H1 (cell line): ENCODE data around the gene PTPN18. TPM values are rescaled to one million over a fixed set of nuclear protein-coding genes. Genes with fewer than 3 reads are reported as not detected.

Source experiments
- CTCF ChIA-PET: fragments of 300-600 bp; sonication (Branson Sonifier 250); formaldehyde crosslinking; loops from one replicate; lab custom pipeline; 2021; ENCODE audit not compliant: partially characterized antibody; lab: Charles Lee
- POLR2A ChIA-PET: fragments of 300-600 bp; sonication (Branson Sonifier 250); formaldehyde crosslinking; loops from one replicate; lab custom pipeline; 2021; ENCODE audit warnings: inconsistent platforms; ENCODE audit not compliant: partially characterized antibody; lab: Charles Lee
- DNase-seq, 2 experiments: peaks; one replicate each; pipeline versions ENCODE4 v3.0.0 to v3.0.0-alpha.2; 2010 to 2022; ENCODE audit warnings: low spot score in 2 of 2, low read depth in 1 of 2, mixed read lengths in 1 of 2
- FAIRE-seq: peaks from 2 replicates; lab custom pipeline; 2011; peaks lifted over from hg19 to GRCh38; lab: Jason Lieb, UNC
- H2AFZ ChIP-seq: 2 replicates; pipeline ENCODE4 v1.8.1; 2012; ENCODE audit warnings: low read length, inconsistent platforms
- H2AK5ac ChIP-seq: 2 replicates; pipeline ENCODE4 v1.6.1; 2013; ENCODE audit warnings: low read depth, low read length
- H2BK120ac ChIP-seq: replicated peaks from 2 replicates; pipeline ENCODE3; 2013; ENCODE audit warnings: low read depth, low read length, inconsistent platforms
- H2BK12ac ChIP-seq: 2 replicates; pipeline ENCODE4 v1.6.1; 2013; ENCODE audit warnings: low read depth, low read length
- H2BK15ac ChIP-seq: 2 replicates; pipeline ENCODE4 v1.6.1; 2013; ENCODE audit warnings: low read length
- H2BK20ac ChIP-seq: 2 replicates; pipeline ENCODE4 v1.6.1; 2013; ENCODE audit warnings: low read length
- H2BK5ac ChIP-seq: 2 replicates; pipeline ENCODE4 v1.6.1; 2013; ENCODE audit warnings: low read depth, low read length
- H3K14ac ChIP-seq: 2 replicates; pipeline ENCODE4 v1.6.1; 2013; ENCODE audit warnings: inconsistent platforms; ENCODE audit not compliant: insufficient read length
- H3K18ac ChIP-seq: 2 replicates; pipeline ENCODE4 v1.6.1; 2013; ENCODE audit warnings: low read length; ENCODE audit errors: extremely low read depth
- H3K23ac ChIP-seq: 2 replicates; pipeline ENCODE4 v1.6.1; 2013; ENCODE audit warnings: inconsistent platforms; ENCODE audit not compliant: insufficient read length
- H3K23me2 ChIP-seq: 2 replicates; pipeline ENCODE4 v1.6.1; 2013; ENCODE audit warnings: low read depth, low read length
- H3K27ac ChIP-seq: 2 replicates; pipeline ENCODE4 v1.6.1; 2011; ENCODE audit warnings: low read depth, low read length, inconsistent platforms
- H3K27me3 ChIP-seq, 4 experiments: replicated peaks in 1 of 4; 1 replicate in 1 of 4; 2 replicates in 3 of 4; pipeline versions ENCODE4 v1.6.1 to v1.8.1; 2011 to 2013; ENCODE audit warnings: low read length in 3 of 4, mild to moderate bottlenecking in 3 of 4, inconsistent platforms in 2 of 4, mixed read lengths in 2 of 4, moderate library complexity in 1 of 4; ENCODE audit not compliant: control insufficient read depth in 3 of 4, insufficient read depth in 3 of 4; ENCODE audit errors: extremely low read depth in 1 of 4
- H3K36me3 ChIP-seq, 4 experiments: 2 replicates each; pipeline versions ENCODE4 v1.6.1 to v1.8.1; 2011 to 2013; ENCODE audit warnings: mild to moderate bottlenecking in 4 of 4, low read length in 3 of 4, moderate library complexity in 2 of 4, control low read depth in 1 of 4, inconsistent platforms in 1 of 4; ENCODE audit not compliant: insufficient read depth in 4 of 4, control insufficient read depth in 2 of 4
- H3K4ac ChIP-seq: replicated peaks from 2 replicates; pipeline ENCODE3; 2013; ENCODE audit warnings: low read length, low read depth, mixed read lengths, inconsistent platforms; ENCODE audit not compliant: insufficient read length
- H3K4me1 ChIP-seq, 4 experiments: replicated peaks in 1 of 4; 1 replicate in 1 of 4; 2 replicates in 3 of 4; pipeline versions ENCODE4 v1.6.1 to v1.8.1; 2011 to 2013; ENCODE audit warnings: low read length in 3 of 4, inconsistent platforms in 2 of 4, mixed read lengths in 1 of 4; ENCODE audit not compliant: insufficient read depth in 4 of 4, control insufficient read depth in 3 of 4
- H3K4me2 ChIP-seq, 2 experiments: 2 replicates each; pipeline versions ENCODE4 v1.6.1 to v1.8.1; 2011 to 2013; ENCODE audit warnings: low read depth in 2 of 2, low read length in 2 of 2, control low read depth in 1 of 2, inconsistent platforms in 1 of 2, mild to moderate bottlenecking in 1 of 2; ENCODE audit not compliant: insufficient read depth in 1 of 2
- H3K4me3 ChIP-seq, 4 experiments: fragments of 200-600, 300-600 bp in 1 of 4; sonication (generic), shearing (Covaris generic), sonication (Bioruptor Twin) in 1 of 4; 2 replicates each; pipeline versions ENCODE4 v1.5.1 to v1.8.1; 2011 to 2016; ENCODE audit warnings: low read length in 4 of 4, low read depth in 3 of 4, control low read depth in 2 of 4, inconsistent platforms in 2 of 4, mild to moderate bottlenecking in 2 of 4, mixed read lengths in 1 of 4, moderate library complexity in 1 of 4; ENCODE audit not compliant: insufficient read depth in 2 of 4; ENCODE audit errors: extremely low read depth in 1 of 4
- H3K56ac ChIP-seq: replicated peaks from 2 replicates; pipeline ENCODE3; 2013; ENCODE audit warnings: low read depth, mild to moderate bottlenecking, mixed read lengths, low read length, inconsistent platforms; ENCODE audit not compliant: insufficient read length
- H3K79me1 ChIP-seq: 2 replicates; pipeline ENCODE4 v1.6.1; 2013; ENCODE audit warnings: low read depth, low read length, control low read depth
- H3K79me2 ChIP-seq, 2 experiments: 2 replicates each; pipeline versions ENCODE4 v1.6.1 to v1.8.1; 2012 to 2013; ENCODE audit warnings: low read length in 2 of 2, mild to moderate bottlenecking in 2 of 2, inconsistent platforms in 1 of 2; ENCODE audit not compliant: insufficient read depth in 2 of 2, control insufficient read depth in 1 of 2
- H3K9ac ChIP-seq, 4 experiments: replicated peaks in 1 of 4; 1 replicate in 1 of 4; 2 replicates in 3 of 4; pipeline versions ENCODE4 v1.6.1 to v1.8.1; 2011 to 2013; ENCODE audit warnings: low read depth in 3 of 4, low read length in 3 of 4, control low read depth in 2 of 4, mild to moderate bottlenecking in 2 of 4, moderate library complexity in 2 of 4, inconsistent platforms in 1 of 4; ENCODE audit errors: extremely low read depth in 1 of 4
- H3K9me3 ChIP-seq, 2 experiments: 2 replicates each; pipeline versions ENCODE4 v1.6.1 to v1.8.1; 2012 to 2013; ENCODE audit warnings: mild to moderate bottlenecking in 2 of 2, moderate library complexity in 2 of 2, control low read depth in 1 of 2, inconsistent platforms in 1 of 2, low read depth in 1 of 2, low read length in 1 of 2, mixed read lengths in 1 of 2; ENCODE audit not compliant: insufficient read depth in 2 of 2
- H4K20me1 ChIP-seq, 2 experiments: replicated peaks in 1 of 2; 2 replicates each; pipeline versions ENCODE3 to v1.8.1; 2011 to 2013; ENCODE audit warnings: inconsistent platforms in 2 of 2, low read length in 2 of 2, mild to moderate bottlenecking in 1 of 2; ENCODE audit not compliant: insufficient read depth in 2 of 2, control insufficient read depth in 1 of 2
- H4K5ac ChIP-seq: 2 replicates; pipeline ENCODE4 v1.6.1; 2013; ENCODE audit warnings: low read length, low read depth, mixed read lengths, inconsistent platforms; ENCODE audit not compliant: insufficient read length
- H4K8ac ChIP-seq: 2 replicates; pipeline ENCODE4 v1.8.0; 2013; ENCODE audit warnings: mild to moderate bottlenecking, moderate library complexity, low read length, inconsistent platforms; ENCODE audit not compliant: insufficient read depth; ENCODE audit errors: extremely low read depth
- H4K91ac ChIP-seq: replicated peaks from 2 replicates; pipeline ENCODE3; 2013; ENCODE audit warnings: low read length, mixed read lengths, inconsistent platforms; ENCODE audit not compliant: insufficient read length
- CBX5 ChIP-seq: fragments of 300-800, 300-1000 bp; sonication (generic); IDR thresholded peaks from 2 replicates; pipeline ENCODE4 v1.7.1; 2016; ENCODE audit warnings: antibody characterized with exemption, low read length, low read depth
- KDM1A ChIP-seq: fragments of 200-600, 300-600 bp; sonication (generic); IDR thresholded peaks from 2 replicates; pipeline ENCODE4 v1.7.1; 2016; ENCODE audit warnings: mild to moderate bottlenecking, low read length, borderline replicate concordance
- PHF8 ChIP-seq: fragments of 200-600 bp; sonication (generic); conservative IDR thresholded peaks from 2 replicates; pipeline ENCODE4 v1.7.1; 2012; ENCODE audit warnings: low read depth, mild to moderate bottlenecking, inconsistent platforms, low read length, moderate library complexity
- POLR2AphosphoS5 ChIP-seq: IDR thresholded peaks from 2 replicates; pipeline ENCODE4 v1.6.1; 2011; ENCODE audit warnings: low read depth, low read length
- RBBP5 ChIP-seq: IDR thresholded peaks from 2 replicates; pipeline ENCODE4 v1.7.1; 2012; ENCODE audit warnings: low read depth, mild to moderate bottlenecking, inconsistent platforms, low read length, moderate library complexity, borderline replicate concordance
- SAP30 ChIP-seq: fragments of 300-600 bp; sonication (generic); IDR thresholded peaks from 2 replicates; pipeline ENCODE4 v1.7.1; 2012; ENCODE audit warnings: low read length, moderate library complexity, mild to moderate bottlenecking, inconsistent platforms; ENCODE audit not compliant: insufficient read depth, insufficient replicate concordance
- SP1 ChIP-seq: IDR thresholded peaks from 2 replicates; pipeline ENCODE4 v1.6.1; 2011; ENCODE audit warnings: low read depth, low read length
- SP4 ChIP-seq: IDR thresholded peaks from 2 replicates; pipeline ENCODE4 v1.6.1; 2012; ENCODE audit warnings: low read length, inconsistent platforms
- SRF ChIP-seq: IDR thresholded peaks from 2 replicates; pipeline ENCODE4 v1.6.1; 2011; ENCODE audit warnings: mild to moderate bottlenecking, low read depth, low read length, moderate library complexity
- SUZ12 ChIP-seq: fragments of 200-600 bp; sonication (generic); IDR thresholded peaks from 2 replicates; pipeline ENCODE4 v1.6.1; 2012; ENCODE audit warnings: mild to moderate bottlenecking, inconsistent platforms, low read length, moderate library complexity, mixed read lengths
- TAF1 ChIP-seq: IDR thresholded peaks from 2 replicates; pipeline ENCODE4 v1.6.1; 2011; ENCODE audit warnings: mild to moderate bottlenecking, low read depth, low read length
- TBP ChIP-seq: IDR thresholded peaks from 2 replicates; pipeline ENCODE4 v1.6.1; 2011; ENCODE audit warnings: low read depth, low read length, improper control_type of control experiment
- WGBS, 2 experiments: shearing (Covaris generic) in 1 of 2; methylation state at CpG; one replicate each; pipeline versions ENCODE4 v1.1.6 to v1.1.7; 2013 to 2015; ENCODE audit warnings: low lambda C conversion rate in 2 of 2, mixed read lengths in 2 of 2, inconsistent platforms in 1 of 2, low coverage in 1 of 2, missing lambda C conversion rate in 1 of 2; ENCODE audit not compliant: insufficient replicate concordance in 2 of 2, insufficient coverage in 1 of 2, insufficient read length in 1 of 2; ENCODE audit errors: extremely low coverage in 1 of 2, missing lambda C conversion rate in 1 of 2; 5-methylcytosine and 5-hydroxymethylcytosine counted together
- polyA plus RNA-seq, 7 experiments: library from polyadenylated mRNA; depleted of rRNA in 3 of 7; stranded (reverse) in 5 of 7; unstranded in 2 of 7; fragments of >200 nt in 5 of 7; fragments of 200-250 nt in 2 of 7; gene quantifications; 1 replicate in 5 of 7; 2 replicates in 1 of 7; 4 replicates in 1 of 7; pipeline versions ENCODE4 v1.2.1 to v1.2.3, GENCODE V29; 2011 to 2013; ENCODE audit warnings: missing spikeins in 2 of 7, mixed read lengths in 2 of 7
- total RNA-seq: library from RNA; stranded (reverse); fragmentation: NEBNext Ultra II Directional; extraction: Animal tissue kit (Norgen Biotek cat#: 25700); gene quantifications from 2 replicates; pipeline ENCODE4 v1.2.1, GENCODE V29; 2021
- TF ChIP-seq, protein P1 (sequence below): IDR thresholded peaks from 2 replicates; pipeline ENCODE4 v1.6.1; 2012; ENCODE audit warnings: low read length, inconsistent platforms

The PTPN18 gene
- total and polyA plus RNA-seq, 2 of the 8 experiments (the other 6 are each of a cell fraction or from before 2014, with no cell fraction given), result 13.2 to 14.7 TPM

DNA sequence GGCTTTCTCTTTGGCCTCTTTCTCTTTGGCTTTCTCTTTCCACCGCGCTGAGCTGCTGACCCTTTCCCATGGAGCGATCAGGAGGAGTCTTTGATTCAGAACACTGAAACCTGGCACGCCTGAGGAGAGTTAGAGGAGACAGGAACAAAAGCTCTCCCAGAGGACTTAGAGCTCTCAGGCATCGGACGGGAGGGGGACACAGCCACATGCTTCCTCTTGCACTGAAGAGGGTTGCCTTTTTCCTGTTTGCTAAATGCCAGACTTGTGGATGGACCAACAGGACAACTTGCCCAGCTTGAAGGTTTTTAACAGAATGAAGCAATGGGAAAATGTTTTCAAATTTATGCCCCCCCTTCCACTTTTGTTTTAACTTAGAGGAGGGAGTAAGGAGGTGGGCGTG, 3.6 kb upstream of the PTPN18 start:
- H3K36me3 ChIP-seq, result peaks cover under 1 to 13% (median 8%) of the 10 kb centered on the region in 4 experiments; a peak in 6 of 8 replicates
- no peak overlapping the region for H3K4me2 ChIP-seq
- FAIRE-seq (no peak), DNase-seq (peak in 1 of 2 experiments; percentile 36)
- 78% methylated on average over 7 of the region's 7 CpGs; no CpG with 5 or more reads in 1 of the 2 experiments for WGBS, 2 experiments
- H2BK120ac ChIP-seq, result no peak overlapping the region
- H3K27me3 ChIP-seq, result peaks cover 15 to 40% (median 26%) of the 10 kb centered on the region in 4 experiments; a peak in 6 of 7 replicates
- ChIA-PET POLR2A (interaction anchor here (0.6 to 8.7 kb wide), 5 partner anchors 9 to 173 kb away, joined by 3 to 72 read pairs (median 5); partner anchors contain the start of gene IMP4), CTCF (interaction anchor here (1.0 to 4.7 kb wide), 4 partner anchors 8 to 35 kb away, joined by 3 to 28 read pairs (median 4); partner anchors contain the start of gene IMP4)
- no peak overlapping the region for H3K23ac ChIP-seq
- H3K4me1 ChIP-seq, result no peaks in the 10 kb centered on the region
- no peak overlapping the region for H2AFZ ChIP-seq
- H2BK5ac ChIP-seq, result no peak overlapping the region
- H3K14ac ChIP-seq, result no peak overlapping the region
- H2BK20ac ChIP-seq, result no peak overlapping the region
- H3K4me3 ChIP-seq, result no peak overlapping the region
- H3K9ac ChIP-seq, result no peak overlapping the region
- peaks cover 4% of the 10 kb centered on the region; the same call in 1 of the 2 replicates for H3K23me2 ChIP-seq
- no peak overlapping the region for H2BK12ac ChIP-seq
- no peak overlapping the region for H2BK15ac ChIP-seq
- no peak overlapping the region for H3K27ac ChIP-seq
- no peak overlapping the region for H3K18ac ChIP-seq
- no peak overlapping the region for H3K4ac ChIP-seq
- peaks cover 0 to 6% of the 10 kb centered on the region in 2 experiments for H4K20me1 ChIP-seq
- no peak overlapping the region for H4K5ac ChIP-seq
- H2AK5ac ChIP-seq, result no peak overlapping the region
- no peak overlapping the region for H4K91ac ChIP-seq
- no peaks in the 10 kb centered on the region for H3K79me2 ChIP-seq
- H3K79me1 ChIP-seq, result no peaks in the 10 kb centered on the region
- H3K56ac ChIP-seq, result no peak overlapping the region
- no peaks in the 10 kb centered on the region for H3K9me3 ChIP-seq
- no peak overlapping the region for H4K8ac ChIP-seq
- TF ChIP-seq RBBP5 (no peak), SP1 (no peak), SP4 (no peak), PHF8 (no peak), TAF1 (no peak), POLR2AphosphoS5 (no peak), CBX5 (no peak), SRF (no peak), KDM1A (no peak), TBP (no peak), SUZ12 (no peak), SAP30 (no peak)
- TF ChIP-seq, protein P1, sequence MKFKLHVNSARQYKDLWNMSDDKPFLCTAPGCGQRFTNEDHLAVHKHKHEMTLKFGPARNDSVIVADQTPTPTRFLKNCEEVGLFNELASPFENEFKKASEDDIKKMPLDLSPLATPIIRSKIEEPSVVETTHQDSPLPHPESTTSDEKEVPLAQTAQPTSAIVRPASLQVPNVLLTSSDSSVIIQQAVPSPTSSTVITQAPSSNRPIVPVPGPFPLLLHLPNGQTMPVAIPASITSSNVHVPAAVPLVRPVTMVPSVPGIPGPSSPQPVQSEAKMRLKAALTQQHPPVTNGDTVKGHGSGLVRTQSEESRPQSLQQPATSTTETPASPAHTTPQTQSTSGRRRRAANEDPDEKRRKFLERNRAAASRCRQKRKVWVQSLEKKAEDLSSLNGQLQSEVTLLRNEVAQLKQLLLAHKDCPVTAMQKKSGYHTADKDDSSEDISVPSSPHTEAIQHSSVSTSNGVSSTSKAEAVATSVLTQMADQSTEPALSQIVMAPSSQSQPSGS, result no peak
